ENCODE measurements around the gene TMEM63C. TPM values are rescaled to one million over a fixed set of nuclear protein-coding genes. Genes with fewer than 3 reads are reported as not detected.
A peak's percentile ranks its signal among the peaks of the same experiment; 100 is the strongest.
"Not testable (repeated sequence)": the region's sequence is repeated elsewhere in the genome, so short reads cannot be mapped to it uniquely, and the experiment has no call there.

Gene TMEM63C
- total RNA-seq, 1 experiment from 2014 or later: 0.57 TPM

DNA sequence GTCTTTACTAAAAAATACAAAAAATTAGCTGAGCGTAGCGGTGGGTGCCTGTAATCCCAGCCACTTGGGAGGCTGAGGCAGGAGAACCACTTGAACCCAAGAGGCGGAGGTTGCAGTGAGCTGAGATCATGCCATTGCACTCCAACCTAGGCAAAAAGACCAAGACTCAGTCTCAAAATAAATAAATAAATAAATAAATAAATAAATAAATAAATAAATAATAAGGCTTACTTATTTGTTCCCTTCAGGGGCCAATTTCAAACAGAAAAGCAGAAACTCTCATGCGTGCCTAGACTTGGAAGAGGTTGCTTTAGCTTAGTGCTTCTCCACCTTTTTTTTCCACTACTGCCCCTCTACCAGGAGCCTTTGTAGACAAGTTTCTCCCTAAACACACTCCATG is 99.3 kb downstream of the TMEM63C start:
- in situ Hi-C loops (cut with HindIII; ENCODE audit: low pct_unique_long_range_greater_than_20kb, low sequenced_read_pairs); DNase-seq (ENCODE audit: low read depth): not testable (repeated sequence)

DNA sequence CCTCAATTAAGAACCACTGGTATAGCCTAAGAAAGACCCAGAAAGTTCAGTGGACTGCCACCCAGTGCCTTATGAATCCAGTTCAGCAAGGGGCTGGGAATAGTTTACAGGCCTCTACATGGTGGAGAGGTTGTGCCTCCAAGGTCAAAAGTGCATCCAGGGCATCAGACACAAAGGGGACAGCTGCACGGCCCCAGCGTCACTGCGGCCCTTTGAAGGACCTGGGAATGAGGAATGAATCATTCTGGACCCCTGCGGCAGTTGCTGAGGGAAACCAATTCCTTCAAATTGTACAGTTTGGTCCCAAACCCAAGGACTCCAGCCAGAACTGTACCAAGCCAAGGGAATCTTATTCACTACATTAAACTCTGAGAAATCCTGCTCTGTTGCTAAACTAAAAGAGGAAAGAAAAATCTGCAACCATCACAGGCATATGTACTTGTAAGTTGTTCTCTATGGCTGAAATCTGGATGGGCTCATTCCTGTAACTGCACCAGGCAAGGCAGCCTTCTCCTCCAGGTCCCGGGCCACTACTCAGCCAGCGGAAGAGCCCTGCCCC is 100.3 kb downstream of the TMEM63C start:
- in situ Hi-C loops (cut with HindIII; ENCODE audit: low pct_unique_long_range_greater_than_20kb, low sequenced_read_pairs): no loop called here

DNA sequence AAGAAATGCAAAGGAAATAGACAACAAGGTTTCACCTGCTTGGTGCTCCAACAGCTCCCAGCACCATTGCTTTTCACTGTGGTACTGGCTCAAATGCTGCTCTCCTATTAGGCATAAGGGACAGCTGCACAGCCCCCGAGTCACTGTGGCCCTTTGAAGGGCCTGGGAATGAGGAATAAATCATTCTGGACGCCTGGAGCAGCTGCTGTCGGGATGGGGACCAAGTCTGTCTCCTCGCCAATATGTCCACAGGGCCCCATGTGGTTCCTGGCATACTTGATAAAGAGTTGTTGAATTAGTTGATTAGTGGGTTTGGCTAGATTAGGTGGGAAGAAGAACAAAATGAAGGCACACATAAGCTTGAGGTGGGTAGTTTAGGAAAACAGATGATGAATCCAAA is 102.5 kb downstream of the TMEM63C start:
- in situ Hi-C loops (cut with HindIII; ENCODE audit: low pct_unique_long_range_greater_than_20kb, low sequenced_read_pairs): no loop called here
- DNase-seq (ENCODE audit: low read depth): no peak

More for the DNA sequence above, 100.3 kb downstream of the TMEM63C start:
- no peak for DNase-seq (ENCODE audit: low read depth)

- in situ Hi-C loops (cut with HindIII; ENCODE audit: low pct_unique_long_range_greater_than_20kb, low sequenced_read_pairs): no loop called here
- no peak for DNase-seq (ENCODE audit: low read depth)
Measured at GRCh38 chr14:77284466-77284865, 102.9 kb downstream of the TMEM63C start.

DNA sequence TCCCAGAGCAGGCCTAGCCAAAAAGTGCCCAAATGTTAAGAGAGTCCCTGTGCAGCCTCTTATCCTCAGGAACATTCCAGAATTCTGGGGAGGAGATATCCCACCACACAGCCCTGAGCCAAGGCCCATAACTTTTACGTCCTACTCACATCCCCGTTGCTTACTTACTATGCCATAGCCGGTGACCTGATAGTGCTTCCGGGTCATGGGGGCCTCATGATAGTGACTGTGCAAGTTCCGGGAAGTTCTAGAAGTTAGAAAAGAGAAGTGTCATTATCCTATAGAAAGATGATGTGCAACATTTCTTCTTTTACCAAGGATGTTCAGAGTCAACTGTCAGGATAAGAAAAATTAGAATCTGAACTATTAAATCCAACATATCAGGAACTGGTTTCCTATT is 105.0 kb downstream of the TMEM63C start:
- DNase-seq (ENCODE audit: low read depth): no peak
- in situ Hi-C loops (cut with HindIII; ENCODE audit: low pct_unique_long_range_greater_than_20kb, low sequenced_read_pairs): no loop called here

- in situ Hi-C loops (cut with HindIII; ENCODE audit: low pct_unique_long_range_greater_than_20kb, low sequenced_read_pairs): no loop called here
- no peak for DNase-seq (ENCODE audit: low read depth)
Measured at GRCh38 chr14:77290705-77291104, 109.1 kb downstream of the TMEM63C start.

DNA sequence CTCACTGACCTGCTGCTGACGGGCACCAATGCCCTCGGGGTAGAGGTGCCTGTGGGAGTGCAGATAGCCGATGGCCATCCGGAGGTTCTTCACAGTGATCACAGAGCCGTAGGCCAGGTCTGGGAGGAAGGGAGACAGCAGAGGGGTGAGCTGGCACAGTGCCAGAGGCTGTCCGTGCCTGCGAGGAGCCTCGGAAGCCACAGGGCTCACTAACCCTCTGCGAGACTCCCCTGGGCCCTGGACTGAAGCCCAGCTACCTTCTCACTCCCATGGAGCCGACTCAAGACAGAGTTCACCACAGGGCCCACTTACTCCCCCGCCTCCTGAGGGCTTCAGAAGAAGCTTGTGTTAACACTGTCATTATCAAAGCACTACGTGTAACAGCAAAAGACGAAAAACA is 114.6 kb downstream of the TMEM63C start:
- in situ Hi-C loops (cut with HindIII; ENCODE audit: low pct_unique_long_range_greater_than_20kb, low sequenced_read_pairs): no loop called here
- DNase-seq (ENCODE audit: low read depth): no peak

GRCh38 chr14:77296906-77297305 is 115.3 kb downstream of the TMEM63C start:
- in situ Hi-C loops (cut with HindIII; ENCODE audit: low pct_unique_long_range_greater_than_20kb, low sequenced_read_pairs): no loop called here
- DNase-seq (ENCODE audit: low read depth): no peak

DNA sequence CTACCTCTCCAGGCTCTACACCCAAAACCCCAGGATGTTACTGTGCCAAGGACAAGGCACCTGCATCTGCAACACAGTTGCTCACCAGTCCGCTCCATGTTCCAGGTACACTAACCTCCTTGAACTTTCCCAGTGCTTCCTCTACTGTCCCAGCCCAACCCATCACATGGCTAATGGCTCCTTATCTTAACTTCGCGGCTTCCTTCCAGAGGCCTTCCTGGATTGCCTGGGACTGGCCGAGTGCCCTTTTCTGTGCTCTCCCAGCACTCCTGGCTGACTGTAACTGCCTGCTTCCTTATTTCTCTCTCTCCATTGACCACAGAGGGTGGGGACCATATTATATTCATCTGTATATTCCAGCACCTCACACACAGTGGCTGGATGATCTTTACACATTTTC is 118.2 kb downstream of the TMEM63C start:
- in situ Hi-C loops (cut with HindIII; ENCODE audit: low pct_unique_long_range_greater_than_20kb, low sequenced_read_pairs): no loop called here
- DNase-seq (ENCODE audit: low read depth): no peak

GRCh38 chr14:77301103-77301502 is 119.5 kb downstream of the TMEM63C start:
- peak; percentile 64 for DNase-seq (ENCODE audit: low read depth)

GRCh38 chr14:77302926-77303325 is 121.3 kb downstream of the TMEM63C start:
- DNase-seq (ENCODE audit: low read depth): peak; percentile 67
- in situ Hi-C loops (cut with HindIII; ENCODE audit: low pct_unique_long_range_greater_than_20kb, low sequenced_read_pairs): no loop called here

More at GRCh38 chr14:77301103-77301502, 119.5 kb downstream of the TMEM63C start:
- in situ Hi-C loops (cut with HindIII; ENCODE audit: low pct_unique_long_range_greater_than_20kb, low sequenced_read_pairs): no loop called here

DNA sequence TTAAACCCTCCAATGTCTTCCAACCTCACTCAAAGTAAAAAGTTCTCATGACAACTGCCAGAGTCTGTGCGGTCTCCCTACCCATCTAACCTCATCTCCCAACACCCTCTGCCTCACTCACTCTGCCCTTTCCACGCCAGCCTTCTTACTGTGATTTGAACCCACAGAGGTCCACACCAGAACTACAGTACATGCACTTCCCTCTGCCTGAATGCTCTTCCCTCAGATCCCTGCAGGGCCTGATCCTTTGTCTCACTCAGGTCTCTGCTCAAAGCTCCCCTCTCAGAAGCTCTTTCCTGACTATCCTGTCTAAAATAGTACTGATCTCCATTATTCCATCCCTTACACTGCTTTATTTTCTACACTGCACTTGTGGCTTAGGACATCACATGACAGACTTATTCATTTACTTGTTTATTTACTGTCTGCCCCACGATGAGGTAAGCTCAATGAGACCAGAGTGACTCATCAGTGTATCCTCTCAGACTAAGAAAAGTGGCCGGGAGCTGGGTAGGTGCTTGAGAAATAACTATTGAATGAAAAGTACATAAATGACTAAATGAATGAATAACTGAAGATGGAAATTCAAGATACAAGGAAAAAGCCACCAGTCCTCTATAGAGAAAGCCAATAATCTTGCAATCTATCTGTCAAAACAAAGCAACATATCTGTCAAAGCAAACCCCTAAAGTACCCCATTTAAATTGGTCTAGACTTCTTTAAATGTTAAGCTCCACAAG is 122.0 kb downstream of the TMEM63C start:
- in situ Hi-C loops (cut with HindIII; ENCODE audit: low pct_unique_long_range_greater_than_20kb, low sequenced_read_pairs): no loop called here
- DNase-seq (ENCODE audit: low read depth): peak; percentile 83

- DNase-seq (ENCODE audit: low read depth): no peak
- in situ Hi-C loops (cut with HindIII; ENCODE audit: low pct_unique_long_range_greater_than_20kb, low sequenced_read_pairs): no loop called here
Measured at GRCh38 chr14:77305696-77306095, 124.1 kb downstream of the TMEM63C start.

DNA sequence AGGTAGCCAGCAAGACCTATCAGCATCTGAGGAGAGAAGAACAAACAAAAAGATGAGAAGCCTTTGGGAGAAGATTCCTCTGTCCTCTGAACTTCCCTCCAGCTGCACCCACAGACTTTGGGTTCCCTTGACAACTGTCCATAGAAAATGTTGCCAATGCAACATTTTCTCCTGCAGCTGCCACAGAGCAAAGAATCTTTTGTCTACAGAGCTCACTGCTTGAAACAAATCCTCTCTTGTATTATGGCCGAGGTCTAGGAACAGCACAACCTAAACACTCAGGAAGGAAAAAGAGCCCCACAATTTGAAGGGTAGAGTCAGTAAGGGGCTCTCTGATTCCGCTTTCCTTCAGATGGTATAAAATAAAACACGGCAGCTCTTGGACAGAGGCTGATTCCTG is 124.8 kb downstream of the TMEM63C start:
- in situ Hi-C loops (cut with HindIII; ENCODE audit: low pct_unique_long_range_greater_than_20kb, low sequenced_read_pairs): no loop called here
- DNase-seq (ENCODE audit: low read depth): no peak

- peak; percentile 17 for DNase-seq (ENCODE audit: low read depth)
- in situ Hi-C loops (cut with HindIII; ENCODE audit: low pct_unique_long_range_greater_than_20kb, low sequenced_read_pairs): no loop called here
Measured at GRCh38 chr14:77306851-77307496, 125.4 kb downstream of the TMEM63C start.

Other genes with a start within 250 kb of the TMEM63C start
- 45.8 and 55.8 TPM in 2 replicates for gene IRF2BPL, start 153.1 kb upstream of the TMEM63C start, total RNA-seq (2014; rRNA removed; shearing (Covaris generic); ENCODE audit: low replicate concordance)
- gene CIPC, start 83.5 kb upstream of the TMEM63C start, total RNA-seq (2014; rRNA removed; shearing (Covaris generic); ENCODE audit: low replicate concordance): 7.8 and 18.3 TPM in 2 replicates
- gene ZDHHC22, start 40.0 kb upstream of the TMEM63C start, total RNA-seq (2014; rRNA removed; shearing (Covaris generic); ENCODE audit: low replicate concordance): 0.03 TPM in 1 of 2 replicates, not detected in the other
- gene NGB, start 89.4 kb downstream of the TMEM63C start, total RNA-seq (2014; rRNA removed; shearing (Covaris generic); ENCODE audit: low replicate concordance): 0.07 TPM in 1 of 2 replicates, not detected in the other
- gene POMT2, start 139.1 kb downstream of the TMEM63C start, total RNA-seq (2014; rRNA removed; shearing (Covaris generic); ENCODE audit: low replicate concordance): 9.4 and 27.4 TPM in 2 replicates
- 42.0 and 49.7 TPM in 2 replicates for gene GSTZ1, start 139.2 kb downstream of the TMEM63C start, total RNA-seq (2014; rRNA removed; shearing (Covaris generic); ENCODE audit: low replicate concordance)
- 2.2 and 3.7 TPM in 2 replicates for gene TMED8, start 195.3 kb downstream of the TMEM63C start, total RNA-seq (2014; rRNA removed; shearing (Covaris generic); ENCODE audit: low replicate concordance)
- 0.95 and 3.2 TPM in 2 replicates for gene SAMD15, start 195.6 kb downstream of the TMEM63C start, total RNA-seq (2014; rRNA removed; shearing (Covaris generic); ENCODE audit: low replicate concordance)
- gene NOXRED1, start 241.7 kb downstream of the TMEM63C start, total RNA-seq (2014; rRNA removed; shearing (Covaris generic); ENCODE audit: low replicate concordance): not detected in 2 replicates

All from Caki2 (cell line).